ENCODE measurements around the gene HMG20A.
A peak's percentile ranks its signal among the peaks of the same experiment; 100 is the strongest.

HMG20A gene

DNA sequence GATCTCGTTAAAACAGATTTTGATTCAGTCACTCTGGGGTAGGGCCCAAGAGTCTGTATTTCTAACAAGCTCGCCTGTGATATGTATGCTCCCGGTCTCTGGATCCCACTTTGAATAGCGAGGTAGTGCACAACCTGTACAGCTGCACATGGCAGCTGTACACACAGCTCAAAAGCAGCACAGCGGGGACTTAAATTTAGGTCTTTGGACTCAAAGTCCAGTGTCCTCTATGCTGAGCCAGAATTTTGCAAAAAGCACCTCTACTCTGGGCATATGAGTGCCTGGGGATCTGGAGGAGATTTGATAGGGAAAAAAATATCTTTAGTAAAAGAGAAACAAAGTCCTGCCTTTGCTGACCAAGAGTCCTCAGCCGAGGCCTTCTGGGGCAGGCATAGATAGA lies 83.1 kb downstream of the HMG20A start:
- peak; percentile 25 for DNase-seq

DNA sequence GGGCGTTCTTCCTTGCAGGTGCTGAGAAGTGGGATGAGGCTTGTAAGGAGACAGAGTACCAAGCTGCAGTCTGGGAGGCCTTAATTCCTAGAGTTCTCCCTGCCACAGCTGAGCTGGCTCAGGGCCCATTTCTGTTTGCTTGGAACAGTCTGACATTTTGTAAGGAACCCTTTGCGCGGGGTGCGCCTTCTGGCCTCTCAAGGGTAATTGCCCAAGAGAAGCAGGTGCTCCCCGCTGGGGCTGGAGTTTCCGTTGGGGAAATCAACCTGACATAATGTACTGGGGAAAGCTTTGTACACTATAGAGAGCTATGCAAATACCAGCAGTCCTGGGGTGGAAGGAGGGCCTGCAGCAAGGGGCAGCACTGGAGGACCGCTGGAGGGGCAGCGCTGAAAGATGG lies 83.6 kb downstream of the HMG20A start:
- peak; percentile 99 for DNase-seq

DNA sequence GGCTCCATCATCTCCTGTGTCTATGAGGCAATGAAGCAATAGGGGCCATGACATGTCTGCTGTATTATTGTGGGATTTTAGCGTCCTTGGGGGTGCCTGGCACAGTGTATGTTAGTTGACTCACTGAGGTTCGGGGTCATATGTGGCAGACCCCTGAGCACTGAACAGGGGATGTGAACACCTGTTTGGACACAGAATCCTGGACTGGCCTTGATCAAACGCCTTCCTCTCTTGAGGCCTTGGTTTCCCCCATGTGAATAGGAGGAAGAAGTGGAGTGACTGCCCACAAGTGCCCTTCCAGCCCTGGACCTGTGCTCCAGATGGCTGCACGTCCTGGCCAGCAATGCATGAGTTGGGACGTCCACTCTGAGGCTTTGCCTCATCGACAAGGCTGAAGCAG lies 84.2 kb downstream of the HMG20A start:
- DNase-seq: no peak

DNA sequence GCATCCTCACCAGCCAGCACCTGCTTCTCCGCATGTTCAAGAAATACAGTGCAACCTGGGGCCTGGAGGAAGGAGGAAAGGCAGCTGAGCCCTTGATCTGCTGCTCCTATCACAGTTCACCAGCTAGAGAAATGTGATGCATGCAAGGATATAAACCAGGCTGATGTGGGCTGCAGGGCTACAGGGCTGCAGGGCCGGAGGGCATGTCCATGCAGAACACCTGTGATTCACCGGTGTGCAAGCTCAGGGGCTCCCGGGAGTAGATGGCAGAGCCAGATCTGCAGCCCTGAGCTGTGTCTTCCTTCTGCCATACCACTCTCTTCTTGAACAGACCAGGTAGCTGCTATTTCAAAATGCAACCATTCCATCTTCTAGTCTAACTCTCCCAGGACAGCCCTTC lies 84.9 kb downstream of the HMG20A start:
- peak; percentile 26 for DNase-seq

DNA sequence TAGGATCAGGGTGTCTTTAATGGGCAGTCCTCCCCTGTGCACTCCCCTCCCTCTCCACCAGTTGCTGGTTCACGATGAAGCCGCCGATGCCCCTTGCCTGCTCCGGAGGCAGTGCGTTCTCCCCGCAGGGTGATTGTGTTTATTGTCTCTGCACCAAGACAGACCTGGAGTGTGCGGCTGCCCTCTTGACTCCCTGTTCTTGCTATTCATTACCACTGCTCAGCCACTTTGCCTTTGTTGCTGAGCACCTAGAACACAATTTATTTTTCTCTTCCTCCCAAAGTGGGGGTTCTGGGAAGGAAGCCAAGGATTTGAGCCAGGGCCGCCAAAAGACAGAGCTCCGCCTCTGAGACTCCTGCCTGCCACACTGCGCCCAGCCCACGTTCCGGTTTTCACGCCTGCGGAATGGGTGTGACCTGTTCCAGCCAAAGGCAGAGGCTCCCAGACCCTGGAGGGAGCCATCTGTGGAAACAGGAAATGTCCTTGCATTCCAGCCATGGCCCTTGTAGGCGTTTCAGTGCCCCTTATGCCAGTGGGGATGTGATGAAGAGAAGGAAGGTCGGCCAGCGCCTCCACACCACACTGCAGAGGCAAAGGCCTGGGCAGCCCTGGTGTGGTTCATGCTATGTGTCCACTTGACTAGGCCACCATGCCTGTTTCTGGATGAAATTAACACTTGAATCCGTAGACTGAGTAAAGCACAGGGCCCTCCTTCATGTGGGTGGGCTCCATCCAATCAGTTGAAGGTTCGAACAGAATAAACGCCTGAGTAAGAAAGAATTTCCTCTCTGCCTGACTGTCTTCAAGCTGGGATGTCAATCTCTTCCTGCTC lies 85.8 kb downstream of the HMG20A start:
- no peak for DNase-seq

DNA sequence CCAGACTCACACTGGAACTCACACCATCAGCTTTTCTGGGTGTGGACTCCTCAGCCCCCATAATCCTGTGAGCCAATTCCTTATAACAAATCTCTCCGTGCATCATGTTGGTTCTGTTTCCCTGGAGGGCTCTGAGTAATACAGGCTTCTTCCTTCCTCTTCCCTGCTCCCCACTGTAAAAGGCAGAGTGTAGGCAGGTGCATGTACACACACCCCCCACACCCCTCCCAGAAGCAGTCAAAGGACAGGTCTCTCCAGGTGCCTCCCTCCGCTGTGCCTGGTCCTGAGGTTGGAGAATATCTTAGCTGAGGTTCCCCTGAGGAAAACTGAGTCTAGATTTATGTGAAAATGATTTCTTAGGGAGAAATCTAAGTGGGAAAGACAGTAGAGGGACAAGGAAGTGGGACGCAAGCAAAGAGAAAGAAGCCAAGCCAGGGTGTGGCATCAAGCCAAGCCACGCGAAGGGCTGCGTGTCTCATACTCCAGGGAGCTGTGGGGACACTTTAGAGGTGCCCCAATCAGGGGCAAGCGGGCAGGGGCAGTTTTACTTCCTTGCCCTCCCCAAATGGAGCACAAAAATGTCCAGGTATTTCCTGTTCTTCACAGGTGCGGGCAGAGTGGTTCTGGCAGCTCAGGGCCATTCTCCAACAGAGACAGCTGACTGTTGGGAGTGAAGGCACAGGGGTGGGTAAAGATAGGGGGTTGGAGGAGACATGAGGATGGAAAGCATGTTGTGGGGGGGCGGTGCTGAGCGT lies 86.6 kb downstream of the HMG20A start:
- DNase-seq: no peak

DNA sequence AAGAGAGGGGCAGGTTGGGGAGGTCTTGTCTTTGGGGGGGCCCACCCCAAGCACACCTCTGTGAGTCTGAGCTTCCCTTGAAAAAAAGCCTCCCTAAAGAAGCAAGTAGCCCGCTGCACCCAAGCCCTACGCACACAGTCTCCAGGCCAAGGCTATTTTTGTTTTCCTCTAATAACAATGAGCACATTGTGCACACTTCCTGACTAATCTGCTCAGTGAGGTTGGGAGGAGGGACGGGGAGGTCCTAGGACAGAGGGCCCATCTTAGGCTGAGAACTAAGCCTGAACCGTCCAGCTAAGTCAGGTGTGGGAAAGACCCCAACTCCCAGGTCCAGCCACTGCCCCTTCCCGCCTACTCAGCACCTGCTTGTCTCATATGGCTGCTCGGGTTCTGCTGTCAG lies 87.2 kb downstream of the HMG20A start:
- DNase-seq: no peak

DNA sequence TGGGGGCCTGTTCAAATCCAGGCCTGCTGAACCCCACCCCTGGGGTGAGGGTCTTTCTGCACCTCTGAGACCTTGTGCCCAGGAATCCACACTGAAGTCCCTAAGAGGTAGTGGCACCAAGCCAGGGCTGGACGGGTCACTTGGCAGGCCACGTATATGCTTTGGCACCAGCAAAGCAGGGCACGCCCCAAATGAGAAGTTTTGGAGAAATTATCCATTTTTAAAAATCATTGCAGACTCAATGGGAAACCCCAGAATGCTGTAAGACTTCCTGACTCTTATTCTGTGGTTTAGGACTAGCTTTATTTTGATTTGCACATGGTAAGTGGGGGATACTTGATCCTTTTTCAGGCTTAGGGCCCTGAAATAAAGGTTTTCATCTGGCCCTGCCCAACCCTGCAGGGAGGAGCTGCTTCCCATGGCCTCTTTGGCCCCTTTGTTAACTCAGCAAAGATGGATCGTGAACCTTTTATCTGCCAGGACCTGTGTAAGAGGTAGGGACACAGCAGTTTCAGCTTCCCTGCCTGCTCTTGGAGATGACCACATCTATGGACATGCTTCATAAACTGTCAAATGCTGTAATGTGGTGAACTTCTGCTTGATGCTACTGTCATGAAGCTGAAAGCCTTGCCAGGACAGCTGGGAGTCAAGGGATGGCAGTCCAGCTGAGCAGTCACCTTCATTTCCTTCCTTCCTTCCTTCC lies 88.0 kb downstream of the HMG20A start:
- DNase-seq: no peak

DNA sequence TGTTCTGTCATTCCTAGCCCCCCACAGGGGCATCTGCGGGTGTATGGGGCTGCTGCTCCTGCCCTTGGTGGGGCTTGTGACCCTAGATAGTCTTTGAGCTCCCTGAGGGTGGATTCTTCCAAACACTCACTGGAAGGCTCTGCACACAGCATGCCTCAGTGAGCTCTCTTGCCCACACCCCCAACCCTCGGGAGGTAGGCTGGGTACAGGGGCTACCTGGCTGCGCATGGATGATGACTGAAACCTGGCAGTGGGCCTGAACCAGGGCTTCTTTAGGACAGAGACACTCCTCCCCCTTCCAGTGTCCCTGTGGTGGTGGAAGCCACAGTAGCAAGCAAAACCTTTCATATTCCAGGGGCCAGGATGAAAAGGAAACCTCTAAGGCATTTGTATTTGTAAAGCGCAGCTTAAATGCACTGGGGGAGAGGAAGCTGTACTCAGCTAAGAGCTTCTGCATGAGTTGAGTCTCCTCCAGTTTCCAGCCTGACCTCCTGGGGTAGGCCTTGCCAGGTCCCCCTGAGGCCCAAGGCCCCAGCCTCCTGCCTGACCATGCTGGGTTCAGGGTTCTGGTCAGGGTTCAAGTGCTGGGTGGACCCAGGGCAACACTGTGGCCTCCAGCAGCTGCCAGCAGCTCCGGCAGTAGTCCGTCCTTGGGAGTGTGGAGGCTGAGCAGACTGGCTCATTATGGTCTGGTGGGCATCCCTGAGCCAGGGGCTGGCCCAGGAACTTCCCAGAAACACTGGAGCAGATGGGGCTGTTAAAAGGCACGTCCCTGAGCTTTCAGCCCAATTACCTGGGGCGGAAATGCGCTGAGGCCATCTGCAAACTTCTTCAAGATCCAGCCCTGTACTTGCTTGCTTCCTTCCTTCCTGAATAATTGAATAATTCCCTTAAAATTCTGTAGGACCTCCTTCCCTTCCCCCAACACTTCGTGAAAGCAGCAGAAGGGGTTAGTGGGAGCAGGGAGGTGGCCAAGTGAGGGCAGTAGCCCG lies 89.7 kb downstream of the HMG20A start:
- peak; percentile 86 for DNase-seq

DNA sequence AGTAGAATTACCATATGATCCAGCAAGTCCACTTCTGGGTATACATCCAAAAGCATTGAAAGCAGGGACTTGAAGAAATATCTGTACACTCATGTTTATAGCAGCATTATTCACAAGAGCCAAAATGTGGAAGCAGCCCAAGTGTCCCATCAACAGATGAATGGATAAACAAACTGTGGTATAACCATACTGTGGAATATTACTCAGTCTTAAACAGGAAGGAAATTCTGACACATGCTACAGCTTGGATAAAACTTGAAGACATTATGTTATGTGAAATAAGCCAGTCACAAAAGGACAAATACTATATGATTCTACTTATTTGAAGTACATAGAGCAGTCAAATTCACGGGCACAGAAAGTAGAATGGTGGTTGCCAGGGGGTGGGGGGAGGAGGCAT lies 91.2 kb downstream of the HMG20A start:
- no peak for DNase-seq

DNA sequence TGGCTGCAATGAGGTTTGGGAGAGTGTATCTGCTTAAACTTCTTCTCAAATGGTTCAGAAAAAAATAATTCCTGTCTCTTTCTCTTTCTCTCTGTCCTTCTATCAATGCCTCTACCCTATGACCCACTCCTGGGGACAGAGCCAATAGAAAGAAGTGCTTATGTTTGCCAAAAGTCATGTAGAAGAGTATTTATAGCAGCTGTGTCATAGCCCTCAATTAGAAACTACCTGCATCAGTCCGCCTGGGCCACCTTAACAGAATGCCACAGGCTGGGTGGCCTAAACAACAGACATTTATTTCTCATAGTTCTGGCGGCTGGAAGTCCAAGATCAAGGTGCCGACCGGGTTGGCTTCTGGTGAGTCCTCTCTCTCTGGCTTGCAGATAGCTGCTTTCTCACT lies 92.5 kb downstream of the HMG20A start:
- DNase-seq: no peak

DNA sequence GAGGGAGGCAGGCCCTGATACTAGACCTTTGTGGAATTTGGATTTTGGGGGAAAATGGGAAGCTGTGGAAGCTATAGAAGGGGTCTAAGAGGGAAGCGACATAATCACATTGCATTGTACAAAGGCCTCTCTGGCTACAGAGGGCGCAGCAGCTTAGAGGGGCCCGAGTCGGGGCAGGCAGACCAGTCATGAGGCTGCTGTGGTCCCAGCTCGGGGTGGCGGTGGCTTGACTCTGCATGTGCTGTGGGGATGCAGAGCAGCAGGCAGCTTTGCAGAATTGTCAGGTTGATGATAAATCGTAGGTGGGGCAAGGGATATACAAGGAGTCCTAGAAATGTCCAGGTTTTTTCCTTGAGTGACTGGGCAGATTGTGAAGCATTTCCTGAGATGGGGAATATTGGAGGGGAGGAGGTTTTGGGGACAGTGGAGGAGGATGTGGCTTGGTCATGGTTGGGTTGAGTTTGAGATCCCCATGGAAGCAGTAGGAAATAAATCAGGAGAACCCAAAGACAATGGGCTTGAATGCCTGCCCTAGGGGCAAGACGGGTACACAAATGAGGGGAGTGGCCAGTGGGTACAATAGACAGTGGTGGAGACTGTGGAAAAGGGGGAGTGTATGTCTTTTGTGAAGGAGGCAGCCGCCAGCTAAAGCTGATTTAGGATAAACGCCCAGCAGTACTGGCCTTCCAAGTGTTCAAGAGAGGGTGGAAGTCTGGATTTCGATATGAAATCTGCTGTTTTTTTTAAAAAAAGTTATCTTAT lies 94.1 kb downstream of the HMG20A start:
- DNase-seq: no peak

DNA sequence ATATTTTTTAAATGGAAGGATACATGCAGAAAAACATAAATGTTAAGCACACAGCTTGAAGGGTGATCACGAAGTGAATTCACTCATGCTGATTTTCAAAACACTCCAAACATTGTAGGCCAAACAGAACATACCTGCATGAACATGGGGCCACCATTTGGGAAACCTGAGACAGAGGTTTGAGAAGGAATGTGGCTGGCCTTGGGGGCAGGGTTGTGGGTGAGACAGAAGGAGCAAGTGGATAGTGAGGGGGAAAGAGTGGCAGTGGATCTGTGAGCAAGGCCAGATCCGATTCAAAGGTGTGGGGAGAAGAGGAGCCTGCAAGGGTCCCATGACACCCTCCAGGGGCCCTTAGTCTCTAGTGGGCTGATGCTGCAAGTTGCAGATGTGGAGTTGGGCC lies 94.9 kb downstream of the HMG20A start:
- DNase-seq: no peak

DNA sequence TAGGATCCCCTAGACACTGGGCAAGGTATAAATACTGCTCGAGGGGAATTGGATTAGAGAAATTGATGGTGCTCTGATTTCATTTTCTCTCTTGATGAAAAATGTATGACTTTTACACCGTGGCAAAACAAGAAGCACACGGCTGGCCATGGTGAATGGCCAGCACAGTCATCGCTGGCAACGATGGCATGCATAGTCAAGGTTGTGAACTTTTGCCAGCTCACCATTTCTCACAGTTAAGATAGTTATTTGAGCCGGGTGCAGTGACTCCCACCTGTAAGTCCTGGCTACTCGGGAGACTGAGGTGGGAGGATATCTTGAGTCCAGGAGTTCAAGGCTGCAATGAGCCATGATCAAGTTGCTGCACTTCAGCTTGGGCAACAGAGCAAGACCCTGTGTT lies 95.4 kb downstream of the HMG20A start:
- DNase-seq: no peak

DNA sequence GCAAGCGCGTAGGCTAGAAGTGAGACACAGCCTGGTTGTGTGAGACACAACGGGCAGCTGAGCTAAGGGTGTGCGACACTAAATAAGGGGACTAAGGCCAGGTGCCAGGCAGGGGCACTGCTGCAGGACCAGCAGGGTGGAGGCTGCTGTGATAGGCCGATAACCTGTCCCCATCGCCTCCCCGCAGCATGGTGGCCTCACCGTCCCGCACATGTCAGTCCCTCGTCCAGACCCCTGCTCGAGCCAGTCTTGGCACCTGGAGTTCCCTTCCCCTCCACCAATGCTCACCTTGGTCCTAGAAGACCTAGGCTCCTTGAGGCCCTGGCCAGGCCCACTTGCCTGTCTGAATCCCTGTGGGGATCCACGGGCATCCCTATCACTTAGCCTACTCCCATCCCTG lies 96.1 kb downstream of the HMG20A start:
- DNase-seq: no peak

DNA sequence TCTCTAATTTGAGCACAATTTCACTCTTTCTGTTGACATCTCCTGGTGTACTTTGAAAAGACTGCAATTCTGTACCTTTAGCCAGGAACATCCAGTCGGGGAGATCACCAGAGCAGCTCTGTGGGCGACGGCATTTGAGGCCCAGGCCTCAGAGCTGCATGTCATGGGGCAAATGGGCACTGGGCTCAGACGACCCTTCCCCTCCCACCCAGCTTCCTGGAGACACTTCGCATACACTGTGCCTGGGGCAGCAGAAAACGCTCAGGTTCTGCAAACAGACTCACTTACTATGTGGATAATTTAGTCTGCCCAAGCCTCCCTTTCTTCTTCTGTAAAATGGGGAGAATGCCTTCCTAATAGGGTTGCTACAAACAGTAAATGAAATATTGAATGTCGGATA lies 96.9 kb downstream of the HMG20A start:
- DNase-seq: no peak

DNA sequence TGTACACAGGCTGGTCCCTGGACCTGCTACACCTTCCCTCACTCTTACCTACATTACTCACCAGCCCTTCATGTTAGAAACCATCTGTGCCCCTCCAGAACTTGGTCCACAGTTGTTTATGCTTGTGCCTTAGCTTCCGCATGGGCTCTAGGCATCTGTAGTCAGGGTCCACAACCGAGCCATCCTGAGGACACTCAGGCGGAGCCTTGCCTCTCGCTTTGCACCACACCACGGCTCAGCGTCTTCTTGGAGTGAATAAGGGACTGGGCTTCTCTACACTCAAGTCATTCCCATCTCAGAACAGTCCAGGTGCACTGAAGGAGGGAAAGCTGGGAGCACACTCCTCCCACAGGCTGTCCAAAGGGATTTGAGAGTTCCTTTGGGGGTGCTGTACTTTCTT lies 97.8 kb downstream of the HMG20A start:
- DNase-seq: no peak

DNA sequence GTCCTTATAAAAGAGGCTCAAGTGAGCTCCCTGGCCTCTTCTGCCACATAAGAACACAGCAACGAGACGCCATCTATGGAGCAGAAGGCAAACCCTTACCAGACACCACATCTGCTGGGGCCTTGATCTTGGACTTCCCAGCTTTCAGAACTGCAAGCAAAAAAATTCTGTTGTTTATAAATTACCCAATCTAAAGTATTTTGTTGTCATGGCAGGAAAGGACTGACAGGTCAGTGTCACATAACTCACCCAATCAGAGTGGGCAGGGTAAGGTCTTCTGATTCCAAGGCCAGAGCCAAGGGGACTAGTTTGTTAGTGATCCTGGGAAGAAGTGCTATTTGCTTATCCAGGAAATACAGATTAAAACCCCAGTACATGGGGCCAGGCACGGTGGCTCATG lies 98.9 kb downstream of the HMG20A start:
- no peak for DNase-seq

DNA sequence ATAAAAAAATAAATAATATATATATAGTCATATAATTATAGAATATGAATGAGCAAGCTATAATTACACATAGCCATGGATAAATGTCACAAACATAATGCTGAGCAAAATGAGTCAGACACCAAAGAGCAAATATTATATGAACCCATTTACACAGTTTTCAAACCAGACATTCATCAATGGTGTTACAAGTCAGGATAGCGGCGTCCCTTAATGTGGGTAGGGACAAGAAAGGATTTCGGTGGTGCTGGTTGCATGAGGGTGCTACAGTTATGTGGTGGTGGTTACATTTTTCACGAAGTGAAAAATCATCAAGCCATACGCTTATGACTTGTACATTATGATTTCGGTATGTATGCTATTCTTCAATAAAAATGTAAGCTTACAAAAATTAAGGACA lies 100.5 kb downstream of the HMG20A start:
- no peak for DNase-seq

DNA sequence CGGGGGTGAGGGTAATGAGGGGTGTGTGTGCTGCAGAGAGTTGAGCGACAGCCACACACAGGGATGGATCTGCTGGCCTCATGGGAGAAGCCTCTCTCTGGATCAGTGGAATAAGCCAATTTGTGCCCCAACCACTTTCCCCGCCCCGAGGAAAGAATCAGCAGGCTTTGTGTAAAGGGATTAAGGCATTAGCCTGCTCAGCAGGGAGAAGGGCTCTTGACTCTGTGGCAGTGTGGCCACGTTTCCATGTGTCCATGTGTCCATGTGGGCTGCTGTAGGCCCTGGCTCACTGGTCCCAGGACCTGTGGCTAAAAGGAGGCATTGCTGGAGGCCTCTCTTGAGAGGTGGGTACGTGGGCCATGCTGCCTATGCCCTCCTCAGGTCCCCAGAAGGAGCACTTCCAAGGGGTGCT lies 104.7 kb downstream of the HMG20A start:
- no peak for DNase-seq

DNA sequence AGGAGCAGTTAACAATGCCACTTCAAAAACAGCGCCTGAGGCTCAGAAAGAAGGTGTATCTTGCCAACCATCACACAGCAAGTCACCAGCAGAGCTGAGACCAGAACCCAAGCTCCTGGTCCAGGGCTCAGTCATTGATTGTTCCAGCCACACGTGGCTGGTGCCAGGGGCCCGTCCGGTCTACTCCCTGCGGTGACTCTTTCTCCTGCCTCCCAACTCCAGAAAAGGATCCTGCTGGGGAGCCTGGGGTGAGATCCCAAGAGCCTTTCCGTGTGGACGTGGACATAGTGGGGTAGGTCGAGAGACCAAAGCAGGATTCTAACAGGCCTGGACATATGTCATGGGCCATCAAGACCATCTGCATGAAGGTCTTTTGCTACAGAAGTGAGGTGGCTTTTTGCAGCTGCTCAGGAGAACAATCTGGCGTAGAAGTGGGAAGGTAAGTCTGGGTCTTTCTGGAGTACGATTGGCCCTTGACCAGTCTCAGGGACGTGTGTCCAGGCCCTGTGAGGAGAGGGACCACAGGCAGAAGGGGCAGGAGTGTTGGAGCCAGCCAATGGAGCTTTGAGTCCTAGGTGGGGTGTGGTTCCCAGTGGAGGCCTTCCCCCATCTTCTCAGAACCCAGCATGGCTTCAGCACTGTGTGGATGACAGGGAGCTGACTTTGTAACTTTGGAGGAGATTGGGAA lies 105.4 kb downstream of the HMG20A start:
- no peak for DNase-seq
